Measurements from ENCODE around the gene RAPGEF2.
"Not testable (repeated sequence)": the region's sequence is repeated elsewhere in the genome, so short reads cannot be mapped to it uniquely, and the experiment has no call there.

RAPGEF2 gene

DNA sequence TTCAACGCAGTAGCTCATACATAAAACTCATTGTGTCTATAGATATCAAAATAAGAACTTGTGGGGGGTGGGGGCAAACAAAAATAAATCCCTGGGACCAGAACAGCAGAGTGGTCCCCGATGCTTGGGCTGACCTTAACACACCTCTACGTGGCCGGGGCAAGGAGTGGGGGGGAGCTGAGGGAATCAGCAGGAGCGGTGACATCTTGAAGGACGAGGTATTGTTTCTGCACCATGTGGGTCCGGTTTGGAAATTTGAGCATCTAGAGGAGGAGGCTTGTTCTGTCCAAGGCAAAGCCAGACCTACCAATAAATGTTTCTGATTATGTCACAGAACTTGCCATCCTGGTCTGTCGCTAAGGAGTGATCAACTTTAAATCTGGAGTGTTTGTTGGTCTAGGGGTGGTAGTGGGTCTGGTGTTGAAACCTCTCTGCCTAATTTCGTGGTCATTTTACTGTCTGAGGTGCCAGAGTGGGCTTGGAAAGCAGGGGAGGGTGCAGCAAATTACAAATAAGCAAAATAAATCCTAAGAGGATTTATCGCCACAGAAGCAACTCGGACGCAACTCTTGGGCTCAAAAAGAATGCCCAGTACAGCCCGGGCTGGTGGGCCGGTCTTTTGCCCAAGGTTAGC lies 774 bp upstream of the RAPGEF2 start:
- DNase-seq, result no peak

DNA sequence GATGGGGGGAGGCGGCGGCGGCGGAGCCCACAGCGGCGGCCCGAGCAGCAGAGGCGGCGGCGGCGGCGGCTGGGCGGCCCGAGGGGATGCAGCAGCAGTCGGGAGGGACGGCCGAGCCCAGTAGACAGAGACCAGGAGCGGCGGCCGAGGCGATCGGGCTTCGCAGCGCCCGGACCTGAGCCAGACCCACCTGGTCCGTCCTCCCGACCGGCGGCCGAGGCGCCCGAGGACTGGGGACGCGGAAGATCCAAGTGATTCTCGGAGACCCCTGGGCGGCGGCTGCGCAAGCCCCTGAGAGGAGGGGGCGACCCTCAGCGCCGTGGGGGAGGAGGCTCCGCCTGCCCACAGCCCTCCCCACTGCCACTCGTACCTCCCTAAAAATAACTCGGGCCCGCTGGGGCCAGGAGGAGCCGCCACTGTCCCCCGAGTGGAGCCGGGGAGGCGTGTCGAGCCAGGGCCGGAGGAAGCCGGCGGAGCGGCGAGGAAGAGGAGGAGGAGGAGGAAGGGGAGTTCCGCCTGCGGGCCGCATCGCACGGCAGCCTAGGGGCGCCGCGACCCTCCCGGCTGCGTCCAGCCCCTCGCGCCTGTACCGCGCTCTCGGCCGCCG lies 608 bp downstream of the RAPGEF2 start:
- DNase-seq, result peak; percentile 42

DNA sequence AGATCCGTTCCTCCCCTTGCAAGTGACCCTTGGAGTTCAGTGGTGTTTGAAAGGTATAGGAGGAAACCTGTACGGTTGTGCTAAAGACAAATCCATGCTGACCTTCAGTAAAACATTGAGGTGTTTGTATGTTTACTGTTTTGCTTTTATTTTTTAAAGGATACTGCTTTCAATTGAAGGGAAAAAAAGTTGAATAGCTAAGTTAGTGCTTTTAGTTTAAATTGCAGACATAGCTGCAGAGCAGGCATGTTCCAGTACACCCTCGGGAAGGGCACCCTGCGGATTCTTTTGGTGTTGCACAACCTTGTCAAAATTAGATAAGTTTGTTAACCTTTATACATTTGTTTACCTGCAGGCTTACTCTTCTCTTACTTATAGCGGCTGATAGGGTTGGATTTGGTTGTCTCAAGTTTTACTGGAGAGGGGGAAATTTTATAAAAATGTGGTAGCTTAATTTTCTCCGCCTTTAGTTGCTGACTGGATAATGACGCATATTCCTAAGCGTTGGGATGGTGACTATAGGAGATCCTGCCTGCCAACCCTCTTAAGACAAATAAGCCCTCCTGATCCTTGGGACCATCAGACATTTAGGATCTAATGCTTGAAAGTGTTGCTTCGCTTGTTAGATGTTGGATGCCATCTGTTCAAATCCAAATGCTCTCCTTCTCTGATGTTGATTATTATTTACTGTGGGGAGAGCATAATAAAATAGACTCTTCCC lies 2.0 kb downstream of the RAPGEF2 start:
- DNase-seq, result no peak

DNA sequence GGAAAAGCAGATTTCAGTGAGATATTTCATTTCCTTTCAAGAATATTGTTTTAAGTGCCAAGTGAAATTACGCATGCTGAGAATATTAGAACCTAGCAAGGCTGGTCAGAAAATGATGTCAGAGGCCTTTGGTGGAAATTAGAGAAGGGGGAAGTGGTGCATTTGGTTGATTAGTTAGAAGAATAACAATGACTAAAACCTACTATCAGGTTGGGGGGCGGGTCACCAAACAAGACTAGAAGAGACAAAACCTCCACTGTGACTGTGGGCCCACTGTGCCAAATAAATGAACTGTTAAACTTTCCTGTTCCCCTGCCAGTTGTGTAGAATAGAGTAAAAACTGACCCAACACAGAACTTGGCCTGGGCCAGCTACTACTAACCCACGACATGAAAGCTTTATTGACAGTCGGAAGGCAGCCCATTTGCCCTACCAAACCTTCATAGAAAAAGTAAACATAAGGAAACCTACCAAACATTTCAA lies 2.9 kb downstream of the RAPGEF2 start:
- DNase-seq, result no peak

DNA sequence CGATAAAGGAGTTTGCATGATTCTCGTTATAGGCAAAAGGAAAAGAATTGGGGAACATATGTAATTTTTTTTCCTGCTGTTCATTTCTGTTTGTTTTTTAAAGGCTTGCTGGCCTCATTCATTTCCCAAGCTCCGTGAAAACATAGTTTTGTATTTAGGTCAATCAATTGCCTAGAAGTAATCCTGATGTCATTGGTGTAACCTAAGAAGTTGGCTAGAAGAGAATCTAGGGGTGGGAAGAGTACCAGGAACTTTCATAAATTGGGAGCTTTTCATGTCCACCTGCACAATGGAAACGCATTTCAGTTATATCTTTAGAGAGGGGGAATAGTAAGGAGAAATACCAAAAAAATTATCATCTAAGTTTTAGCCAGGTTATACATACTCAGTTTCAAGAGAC lies 3.8 kb downstream of the RAPGEF2 start:
- DNase-seq, result no peak

DNA sequence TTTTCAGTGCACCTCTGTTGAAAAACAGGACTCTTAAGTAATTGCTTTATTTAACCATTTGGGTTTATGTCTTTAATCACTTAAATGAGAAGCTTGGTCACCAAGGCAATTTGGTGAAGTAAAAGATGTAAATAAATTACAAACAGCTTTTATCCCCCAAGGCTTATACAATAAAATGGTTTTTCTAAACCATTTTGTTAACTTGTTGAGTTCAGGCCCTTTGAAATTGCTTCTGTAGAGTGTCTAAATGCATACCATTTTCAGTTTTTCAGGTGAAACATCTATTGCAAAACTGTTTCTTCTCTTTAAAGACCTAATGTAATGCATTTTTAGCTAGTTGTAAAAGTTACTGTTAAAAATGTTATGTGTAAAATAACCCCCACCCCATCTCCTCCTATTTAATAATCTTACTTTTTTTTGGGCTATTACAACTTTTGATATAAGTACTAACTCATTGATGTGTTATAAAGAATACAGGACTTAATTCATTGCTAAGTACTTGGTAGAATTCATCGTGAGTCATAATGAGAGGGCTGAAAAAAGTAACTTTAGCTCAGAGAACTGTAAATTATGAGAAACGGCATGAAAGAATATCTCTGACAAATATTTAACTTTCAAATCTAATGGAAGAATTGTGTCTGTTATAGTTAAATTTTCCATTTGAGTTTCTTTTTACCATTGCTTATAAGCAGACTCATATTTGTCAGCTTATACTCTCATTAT lies 4.5 kb downstream of the RAPGEF2 start:
- DNase-seq, result no peak

DNA sequence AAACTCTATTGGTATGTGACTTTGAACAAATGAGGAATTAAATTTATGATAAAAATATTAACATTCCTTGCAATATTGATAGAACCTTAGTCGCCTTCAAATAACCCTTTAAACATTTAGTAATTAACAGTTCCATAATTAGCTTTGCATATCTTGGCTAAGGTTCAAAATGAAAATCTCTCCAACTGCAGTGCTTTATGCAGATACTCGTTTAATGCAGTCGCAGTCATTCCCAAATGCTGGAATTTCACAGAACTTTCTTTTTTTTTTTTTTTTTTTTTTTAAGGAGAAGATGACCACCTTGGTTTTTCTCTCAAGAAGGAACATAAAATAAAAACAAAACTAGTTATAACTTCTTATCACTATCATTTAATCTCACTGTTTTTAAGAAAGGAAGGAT lies 5.2 kb downstream of the RAPGEF2 start:
- no peak for DNase-seq

DNA sequence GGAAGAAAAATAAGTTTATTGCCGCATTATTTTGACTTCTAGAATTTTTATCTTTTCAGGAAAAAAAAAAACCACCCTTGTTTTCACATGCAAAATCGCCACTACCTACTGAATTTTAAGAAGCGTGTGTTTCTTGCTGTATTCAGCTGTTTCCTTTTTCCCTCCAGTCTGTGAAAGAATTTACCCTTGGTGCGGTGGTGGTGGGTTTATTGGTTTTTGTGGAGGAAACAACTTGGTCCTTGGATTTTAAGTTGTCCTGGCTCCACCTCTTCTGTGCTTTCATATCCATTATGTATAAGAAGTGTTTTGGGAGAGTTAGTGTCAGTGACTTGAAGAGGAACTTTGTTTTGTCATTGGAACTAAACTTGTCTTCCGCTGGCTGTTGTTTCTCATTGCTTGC lies 8.1 kb downstream of the RAPGEF2 start:
- no peak for DNase-seq

DNA sequence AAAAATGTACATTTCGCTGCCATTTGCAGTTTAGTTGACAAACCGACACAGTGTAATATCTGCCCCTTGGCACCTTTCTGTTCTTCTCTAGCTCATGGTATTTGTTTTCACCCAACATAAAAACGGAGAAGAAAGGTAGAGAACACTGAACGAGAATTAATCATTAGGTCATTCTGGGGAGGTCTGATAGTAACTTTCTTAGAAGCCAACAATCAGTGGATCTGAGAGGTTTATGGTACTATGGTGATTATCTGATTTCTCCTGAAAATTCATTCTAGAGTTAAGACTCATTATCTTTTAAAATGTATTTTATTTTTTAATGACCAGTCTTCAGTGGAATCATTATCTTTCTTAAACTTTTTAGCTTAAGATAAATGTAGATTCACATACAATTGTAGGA lies 8.5 kb downstream of the RAPGEF2 start:
- no peak for DNase-seq

DNA sequence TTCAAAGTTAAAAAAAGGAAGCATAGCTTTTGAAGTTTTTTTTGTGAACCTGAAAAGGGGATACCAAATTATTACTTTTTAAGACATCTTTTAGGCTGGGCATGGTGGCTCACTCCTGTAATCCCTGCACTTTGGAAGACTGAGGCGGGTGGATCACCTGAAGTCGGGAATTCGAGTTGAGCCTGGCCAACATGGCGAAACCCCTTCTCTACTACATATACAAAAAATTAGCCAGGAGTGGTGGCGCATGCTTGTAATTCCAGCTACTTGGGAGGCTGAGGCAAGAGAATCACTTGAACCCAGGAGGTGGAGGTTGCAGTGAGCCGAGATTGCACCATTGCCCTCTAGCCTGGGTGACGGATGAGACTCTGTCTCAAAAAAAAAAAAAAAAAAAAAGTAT lies 10.5 kb downstream of the RAPGEF2 start:
- not testable (repeated sequence) for DNase-seq

DNA sequence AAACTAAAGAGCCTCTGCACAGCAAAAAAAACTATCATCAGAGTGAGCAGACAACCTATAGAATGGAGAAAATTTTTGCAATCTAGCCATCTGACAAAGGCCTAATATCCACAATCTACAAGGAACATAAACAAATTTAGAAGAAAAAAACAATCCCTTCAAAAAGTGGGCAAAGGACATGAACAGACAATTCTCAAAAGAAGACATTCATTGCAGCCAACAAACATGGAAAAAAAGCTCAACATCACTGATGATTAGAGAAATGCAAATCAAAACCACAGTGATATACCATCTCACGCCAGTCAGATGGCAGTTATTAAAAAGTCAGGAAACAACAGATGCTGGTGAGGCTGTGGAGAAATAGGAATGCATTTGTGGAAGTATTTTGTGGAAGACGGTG lies 13.2 kb downstream of the RAPGEF2 start:
- not testable (repeated sequence) for DNase-seq

DNA sequence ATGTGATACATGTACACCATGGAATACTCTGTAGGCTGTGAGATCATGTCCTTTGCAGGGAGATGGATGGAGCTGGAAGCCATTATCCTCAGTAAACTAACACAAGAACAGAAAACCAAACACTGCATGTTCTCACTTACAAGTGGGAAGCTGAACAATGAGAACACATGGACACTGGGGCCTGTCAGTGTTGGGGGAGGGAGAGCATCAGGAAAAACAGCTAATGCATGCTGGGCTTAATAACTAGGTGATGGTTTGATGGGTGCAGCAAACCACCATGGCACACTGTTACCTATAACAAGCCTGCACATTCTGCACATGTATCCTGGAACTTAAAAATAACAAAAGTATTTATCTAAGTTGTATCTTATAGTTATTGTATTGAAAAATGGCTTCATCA lies 13.8 kb downstream of the RAPGEF2 start:
- DNase-seq, result not testable (repeated sequence)

DNA sequence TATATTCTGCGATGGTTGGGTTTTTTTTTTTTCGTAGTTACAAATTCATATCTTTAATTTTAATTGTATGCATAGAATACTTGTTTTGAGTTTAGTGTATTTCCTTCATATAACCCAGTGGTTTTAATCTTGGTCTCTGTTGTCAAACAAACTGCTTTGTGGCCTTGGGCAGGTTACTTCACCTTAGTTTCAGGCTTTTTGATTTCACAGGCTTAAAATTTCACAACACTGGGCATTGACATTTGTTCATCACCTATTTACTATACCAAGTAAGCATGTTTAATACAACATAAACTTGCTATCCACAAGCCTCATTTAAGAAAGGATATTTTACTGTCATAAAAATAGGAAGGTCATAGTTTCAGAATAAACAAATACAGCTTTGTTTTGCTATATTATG lies 14.7 kb downstream of the RAPGEF2 start:
- no peak for DNase-seq

DNA sequence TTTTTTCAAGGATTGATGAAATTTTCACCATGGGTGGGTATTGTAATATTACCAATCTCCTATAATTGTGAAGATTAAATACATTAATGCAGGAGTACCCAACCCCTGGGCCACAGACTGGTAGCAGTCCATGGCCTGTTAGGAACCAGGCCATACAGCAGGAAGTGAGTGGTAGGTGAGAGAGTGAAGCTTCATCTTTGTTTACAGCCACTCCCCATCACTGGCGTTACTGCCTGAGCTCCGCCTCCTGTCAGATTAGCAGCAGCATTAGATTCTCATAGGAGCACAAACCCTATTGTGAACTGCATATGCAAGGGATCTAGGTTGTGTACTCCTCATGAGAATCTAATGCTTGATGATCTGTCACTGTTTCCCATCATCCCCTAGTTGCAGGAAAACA lies 15.1 kb downstream of the RAPGEF2 start:
- no peak for DNase-seq

DNA sequence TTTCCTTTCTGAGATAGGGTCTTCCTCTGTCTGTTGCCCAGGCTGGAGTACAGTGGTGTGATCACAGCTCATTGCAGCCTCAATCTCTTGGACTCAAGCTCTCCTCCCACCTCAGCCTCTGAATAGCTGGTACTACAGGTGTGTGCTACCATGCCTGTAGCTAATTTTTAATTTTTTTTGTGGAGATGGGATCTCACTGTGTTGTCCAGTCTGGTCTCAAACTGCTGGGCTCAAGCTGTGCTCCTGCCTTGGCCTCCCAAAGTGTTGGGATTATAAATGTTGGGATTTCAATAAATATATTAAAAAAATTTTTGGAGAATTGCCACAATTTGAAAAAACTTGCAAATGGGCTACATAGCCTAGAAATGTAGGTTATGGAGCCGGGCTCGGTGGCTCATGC lies 18.5 kb downstream of the RAPGEF2 start:
- no peak for DNase-seq

DNA sequence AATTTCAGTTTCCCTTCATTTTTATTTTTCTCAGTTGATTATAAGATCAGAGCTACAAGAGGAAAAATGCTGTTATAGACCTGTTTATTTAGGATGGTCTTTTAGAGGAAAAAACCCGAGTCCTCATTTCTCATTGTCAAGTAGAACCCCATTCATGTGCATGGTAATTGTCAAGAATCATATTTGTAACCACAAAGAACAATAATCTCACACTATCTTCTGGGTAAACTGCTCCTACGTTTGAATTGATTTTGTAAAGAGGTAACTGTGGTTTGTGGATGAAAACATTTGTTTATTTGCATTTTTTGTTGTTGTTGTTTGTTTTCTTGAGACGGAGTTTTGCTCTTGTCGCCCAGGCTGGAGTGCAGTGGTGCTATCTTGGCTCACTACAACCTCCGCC lies 23.8 kb downstream of the RAPGEF2 start:
- no peak for DNase-seq

DNA sequence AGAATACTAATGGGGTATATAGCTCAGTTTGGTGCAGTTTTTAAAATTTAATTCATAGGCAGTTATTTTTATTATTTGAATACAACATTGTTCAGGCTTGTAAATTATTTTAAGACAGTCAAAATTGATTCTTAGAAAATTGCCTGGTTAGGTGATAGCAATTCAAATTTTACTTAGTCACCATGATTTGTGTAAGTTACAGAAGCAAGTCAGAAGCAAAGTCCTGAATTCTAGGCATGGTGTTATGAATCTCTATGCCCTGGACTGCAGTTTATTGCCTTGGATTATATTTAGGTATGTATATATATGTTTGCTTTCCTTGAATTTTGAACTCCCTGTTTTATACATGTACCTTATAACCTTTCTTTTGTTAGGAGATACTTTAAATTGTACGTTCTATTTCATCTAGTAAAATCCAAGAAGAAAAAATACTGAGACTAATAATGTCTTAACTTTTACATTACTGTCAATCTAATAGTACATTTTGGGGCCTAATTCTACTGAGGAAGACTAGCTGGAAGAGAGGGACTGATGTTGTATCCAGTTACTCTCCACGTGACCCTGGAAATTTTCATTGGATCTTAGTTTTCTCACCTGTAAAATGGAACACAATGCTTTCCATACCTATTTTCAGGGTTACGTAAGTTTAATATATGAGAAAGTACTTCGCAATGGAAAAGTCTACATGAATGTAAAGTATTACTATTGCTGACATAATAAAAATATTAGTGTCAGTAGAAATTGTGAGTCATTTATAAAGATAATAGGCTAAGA lies 25.1 kb downstream of the RAPGEF2 start:
- no peak for DNase-seq

DNA sequence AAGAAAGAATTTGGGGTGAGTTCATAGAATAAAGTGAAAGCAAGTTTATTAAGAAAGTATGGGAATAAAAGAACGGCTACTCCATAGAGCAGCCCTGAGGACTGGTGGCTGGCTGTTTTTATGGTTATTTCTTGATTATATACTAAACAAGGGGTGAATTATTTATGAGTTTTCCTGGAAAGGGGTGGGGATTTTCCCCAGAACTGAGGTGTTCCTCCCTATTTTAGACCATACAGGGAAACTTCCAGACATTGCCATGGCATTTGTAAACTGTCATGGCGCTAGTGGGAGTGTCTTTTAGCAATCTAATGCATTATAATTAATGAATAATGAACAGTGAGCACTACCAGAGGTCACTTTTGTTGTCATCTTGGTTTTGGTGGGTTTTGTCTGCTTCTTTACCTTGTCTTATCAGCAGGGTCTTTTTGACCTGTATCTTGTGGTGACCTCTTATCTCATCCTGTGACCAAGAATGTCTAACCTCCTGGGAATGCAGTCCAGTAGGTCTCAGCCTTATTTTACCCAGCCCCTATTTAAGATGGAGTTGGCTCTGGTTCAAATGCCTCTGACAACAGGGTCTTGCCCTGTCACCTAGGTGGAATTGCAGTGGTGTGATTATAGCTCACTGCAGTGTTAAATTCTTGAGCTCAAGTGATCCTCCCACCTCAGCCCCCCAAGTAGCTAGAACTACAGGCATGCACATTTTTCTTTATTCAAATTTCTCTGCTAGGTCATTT lies 27.1 kb downstream of the RAPGEF2 start:
- no peak for DNase-seq

DNA sequence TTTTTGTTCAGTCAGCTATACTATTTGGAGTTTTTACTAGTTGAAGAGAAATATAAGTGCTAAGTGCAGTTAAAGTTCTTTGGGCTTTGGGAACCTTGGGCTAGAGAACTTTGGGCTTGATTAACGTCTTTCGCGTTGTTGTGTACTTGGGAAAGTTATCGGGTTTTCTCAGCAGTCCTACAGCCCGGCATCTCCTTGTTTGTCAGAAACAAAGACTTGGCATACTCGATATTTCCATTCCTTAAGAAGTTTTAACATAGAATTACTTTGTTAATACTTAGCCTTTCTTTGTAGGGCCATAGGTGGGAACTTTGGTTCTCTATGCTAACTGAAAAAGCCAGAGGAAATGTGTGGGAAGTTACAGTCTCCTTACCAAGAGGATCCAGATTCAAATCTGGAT lies 28.7 kb downstream of the RAPGEF2 start:
- DNase-seq, result no peak

DNA sequence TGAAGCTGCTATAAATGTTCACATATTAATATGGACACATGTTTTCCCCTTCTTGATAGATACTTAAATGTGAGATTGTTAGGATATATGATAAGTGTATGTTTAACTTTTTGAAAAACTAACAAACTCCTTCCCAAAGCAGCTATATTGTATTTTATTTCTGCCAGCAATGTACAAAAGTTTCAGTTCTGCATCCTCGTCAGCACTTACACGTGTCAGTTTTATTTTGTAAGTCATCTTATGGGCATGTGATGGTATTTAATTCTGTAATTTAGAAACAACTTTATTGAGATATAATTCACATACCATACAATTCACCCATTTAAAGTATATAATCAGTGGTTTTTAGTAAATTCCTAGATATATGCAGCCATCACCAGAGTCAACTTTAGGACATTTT lies 31.6 kb downstream of the RAPGEF2 start:
- DNase-seq, result no peak

DNA sequence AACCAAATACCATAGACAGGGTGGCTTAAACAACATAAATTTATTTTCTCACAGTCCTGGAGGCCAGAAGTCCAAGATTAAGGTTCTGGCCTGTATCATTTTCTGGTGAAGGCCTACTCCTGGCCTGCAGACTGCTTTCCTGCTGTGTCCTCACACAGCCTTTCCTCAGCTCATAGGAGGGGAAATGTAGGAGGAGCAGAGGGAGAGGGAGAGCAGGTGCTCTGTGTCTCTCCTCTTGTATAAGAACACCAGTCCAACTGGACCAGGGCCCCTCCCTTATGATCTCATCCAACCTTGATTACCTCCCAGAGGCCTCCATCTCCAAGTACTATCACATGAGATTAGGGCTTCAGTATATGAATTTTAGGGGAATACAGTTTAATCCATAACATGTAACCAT lies 34.3 kb downstream of the RAPGEF2 start:
- DNase-seq, result no peak

DNA sequence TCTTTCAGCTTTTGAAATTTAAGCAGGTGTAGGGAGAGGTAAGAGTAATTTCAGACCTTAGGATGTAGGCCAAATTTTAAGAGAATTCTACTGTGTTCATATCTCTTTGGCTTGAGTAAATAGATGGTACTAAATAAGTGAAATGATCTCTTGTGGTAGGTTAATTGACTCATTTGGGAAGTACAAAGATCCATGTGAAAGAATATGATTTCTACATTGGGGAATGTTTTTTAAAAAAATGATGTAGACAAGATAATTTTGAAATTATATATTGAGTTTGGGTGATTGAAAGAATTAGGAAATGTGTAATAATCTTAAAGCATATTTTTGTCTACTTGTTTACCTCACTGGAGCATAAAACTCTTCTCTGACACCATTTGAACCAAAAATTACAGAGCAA lies 35.6 kb downstream of the RAPGEF2 start:
- DNase-seq, result no peak

All from stimulated activated naive CD4-positive, alpha-beta T cell treated with Interleukin-2 at 50 U/mL for 16 hours (primary cell).